HL-60/S4 treated with phorbol 12-myristate 13-acetate at 8.2 ng/mL for 4 days and 3 days (cell line): ENCODE measurements around the gene LHPP.

ENCODE experiments used
- in situ Hi-C: fragments of 300-500 bp; cut with MboI; formaldehyde crosslinking; loops from 2 replicates; pipeline ENCODE4 v1.15.0; 2022; ENCODE audit warnings: low sequenced_read_pairs

The LHPP gene

GRCh38 chr10:124469956-124470484 lies 8.4 kb downstream of the LHPP start:
- in situ Hi-C loops: no loop called here

GRCh38 chr10:124470544-124471434 lies 9.2 kb downstream of the LHPP start:
- in situ Hi-C loops: no loop called here

- in situ Hi-C loops: no loop called here
Observed at GRCh38 chr10:124472071-124472470, 10.4 kb downstream of the LHPP start.

GRCh38 chr10:124473070-124473469 lies 11.4 kb downstream of the LHPP start:
- in situ Hi-C loops: no loop called here

GRCh38 chr10:124474514-124475070 lies 13.0 kb downstream of the LHPP start:
- in situ Hi-C loops: no loop called here

- in situ Hi-C loops: no loop called here
Observed at GRCh38 chr10:124476043-124476725, 14.6 kb downstream of the LHPP start.

GRCh38 chr10:124477614-124478363 lies 16.2 kb downstream of the LHPP start:
- in situ Hi-C loops: no loop called here

GRCh38 chr10:124478515-124478914 lies 16.9 kb downstream of the LHPP start:
- in situ Hi-C loops: no loop called here

GRCh38 chr10:124480860-124481259 lies 19.2 kb downstream of the LHPP start:
- in situ Hi-C loops: no loop called here

- in situ Hi-C loops: no loop called here
Observed at GRCh38 chr10:124481717-124482116, 20.1 kb downstream of the LHPP start.

- in situ Hi-C loops: no loop called here
Observed at GRCh38 chr10:124482236-124482800, 20.7 kb downstream of the LHPP start.

- in situ Hi-C loops: no loop called here
Observed at GRCh38 chr10:124482876-124483275, 21.3 kb downstream of the LHPP start.

- in situ Hi-C loops: no loop called here
Observed at GRCh38 chr10:124484031-124484430, 22.4 kb downstream of the LHPP start.

- in situ Hi-C loops: no loop called here
Observed at GRCh38 chr10:124484661-124485060, 23.0 kb downstream of the LHPP start.

GRCh38 chr10:124486635-124487034 lies 25.0 kb downstream of the LHPP start:
- in situ Hi-C loops: no loop called here

GRCh38 chr10:124491105-124491504 lies 29.5 kb downstream of the LHPP start:
- in situ Hi-C loops: no loop called here

GRCh38 chr10:124492266-124492665 lies 30.6 kb downstream of the LHPP start:
- in situ Hi-C loops: no loop called here

- in situ Hi-C loops: no loop called here
Observed at GRCh38 chr10:124493214-124493882, 31.7 kb downstream of the LHPP start.

- in situ Hi-C loops: no loop called here
Observed at GRCh38 chr10:124494046-124494807, 32.6 kb downstream of the LHPP start.
